Right renal cortex interstitium (tissue), 3 donors: ENCODE data around the gene KDM4B. TPM values are rescaled to one million over a fixed set of nuclear protein-coding genes. Genes with fewer than 3 reads are reported as not detected.

ENCODE experiments used
- DNase-seq, 3 donors: peaks; one replicate each; pipeline ENCODE4 v3.0.0-alpha.2; 2013; ENCODE audit warnings: low read depth in 3 of 3, low spot score in 2 of 3
- polyA plus RNA-seq, 3 donors: library from polyadenylated mRNA; unstranded; fragments of 120-200 nt; gene quantifications; one replicate each; pipeline ENCODE4 v1.2.1, GENCODE V29; 2013; ENCODE audit not compliant: insufficient read length in 3 of 3

Gene KDM4B
- polyA plus RNA-seq, 3 donors = 17.9 to 18.3 (median 18.2) TPM

GRCh38 chr19:5131031-5131505 lies 162.2 kb downstream of the KDM4B start:
- no peak for DNase-seq

- no peak for DNase-seq
Observed at GRCh38 chr19:5131506-5132205, 162.7 kb downstream of the KDM4B start.

- DNase-seq = peak in 1 of 3 donors; percentile 31
Observed at GRCh38 chr19:5132206-5132560, 163.3 kb downstream of the KDM4B start.

- no peak for DNase-seq
Observed at GRCh38 chr19:5132698-5133651, 164.1 kb downstream of the KDM4B start.

GRCh38 chr19:5133986-5134595 lies 165.2 kb downstream of the KDM4B start:
- DNase-seq = no peak

- no peak for DNase-seq
Observed at GRCh38 chr19:5134691-5135090, 165.8 kb downstream of the KDM4B start.

- no peak for DNase-seq
Observed at GRCh38 chr19:5136073-5136855, 167.4 kb downstream of the KDM4B start.

- DNase-seq = no peak
Observed at GRCh38 chr19:5137114-5137513, 168.2 kb downstream of the KDM4B start.

- DNase-seq = no peak
Observed at GRCh38 chr19:5137571-5138124, 168.7 kb downstream of the KDM4B start.

GRCh38 chr19:5138606-5139582 lies 170.0 kb downstream of the KDM4B start:
- DNase-seq = no peak

GRCh38 chr19:5139583-5140325 lies 170.8 kb downstream of the KDM4B start:
- DNase-seq = no peak

- DNase-seq = no peak
Observed at GRCh38 chr19:5141129-5141849, 172.4 kb downstream of the KDM4B start.

- no peak for DNase-seq
Observed at GRCh38 chr19:5141850-5142724, 173.2 kb downstream of the KDM4B start.

- no peak for DNase-seq
Observed at GRCh38 chr19:5142725-5143097, 173.8 kb downstream of the KDM4B start.

- DNase-seq = no peak
Observed at GRCh38 chr19:5143471-5144411, 174.8 kb downstream of the KDM4B start.
